GM19328 (cell line): Measurements from ENCODE around the gene ZNF613.
"Not testable (repeated sequence)": the region's sequence is repeated elsewhere in the genome, so short reads cannot be mapped to it uniquely, and the experiment has no call there.

ENCODE experiments used
- ATAC-seq: cut with Tn5 transposase; IDR thresholded peaks from one replicate; pipeline ENCODE4 v1.9.1; 2021; ENCODE audit warnings: mild to moderate bottlenecking, moderate library complexity; ENCODE audit not compliant: unreplicated experiment

Gene ZNF613

DNA sequence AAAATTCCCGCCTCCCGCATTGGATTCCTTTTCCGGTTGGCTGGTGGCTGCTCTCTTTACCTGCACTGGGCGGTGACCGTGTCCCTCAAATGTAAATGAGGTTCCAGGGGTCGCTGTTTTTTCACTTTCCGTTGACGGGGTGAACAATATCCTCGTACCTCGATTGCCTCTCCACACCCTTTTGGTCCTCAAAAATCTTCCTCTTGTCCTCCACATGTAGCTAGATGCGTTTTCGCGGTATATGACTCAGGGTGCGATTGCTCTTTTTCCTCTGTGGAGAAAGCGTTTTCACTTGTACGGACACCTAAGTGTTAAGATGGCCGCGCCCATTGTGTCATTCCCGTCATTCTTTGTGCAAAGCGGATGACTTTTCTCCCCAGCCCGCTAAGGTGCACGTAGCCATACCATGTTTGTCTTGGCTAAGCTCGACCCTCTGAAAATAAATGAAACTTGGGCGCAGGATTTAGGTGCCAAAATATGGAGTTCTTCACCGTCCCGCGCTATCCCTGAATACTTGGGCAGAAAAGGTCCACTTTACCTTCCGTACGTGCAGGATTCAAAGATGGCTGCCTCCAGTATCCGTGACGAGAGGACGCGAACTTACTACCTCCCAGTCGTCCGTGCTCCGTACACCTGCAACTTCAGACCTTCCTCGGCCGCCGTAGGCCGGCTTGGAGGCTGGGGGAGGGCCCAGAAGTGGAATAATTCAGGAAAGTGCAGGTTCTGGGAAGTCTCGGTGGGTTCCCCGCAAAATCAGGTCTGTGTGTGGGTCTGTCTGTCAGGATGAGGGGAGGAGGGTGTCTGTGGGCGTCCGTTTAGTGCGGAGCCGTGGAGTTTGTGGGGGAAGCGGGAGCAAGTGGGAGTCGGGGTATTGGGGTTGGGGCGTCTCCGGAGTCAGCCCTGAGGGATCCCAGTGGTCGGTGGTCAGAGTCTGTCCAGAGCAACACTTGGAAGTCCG is at the start of gene ZNF613:
ZNF613 (plus strand) TSS at position 689 of the 958 bp plus-strand sequence. CDS start 8,749 bp downstream, outside the sequence.
- ATAC-seq: peak; percentile 58

DNA sequence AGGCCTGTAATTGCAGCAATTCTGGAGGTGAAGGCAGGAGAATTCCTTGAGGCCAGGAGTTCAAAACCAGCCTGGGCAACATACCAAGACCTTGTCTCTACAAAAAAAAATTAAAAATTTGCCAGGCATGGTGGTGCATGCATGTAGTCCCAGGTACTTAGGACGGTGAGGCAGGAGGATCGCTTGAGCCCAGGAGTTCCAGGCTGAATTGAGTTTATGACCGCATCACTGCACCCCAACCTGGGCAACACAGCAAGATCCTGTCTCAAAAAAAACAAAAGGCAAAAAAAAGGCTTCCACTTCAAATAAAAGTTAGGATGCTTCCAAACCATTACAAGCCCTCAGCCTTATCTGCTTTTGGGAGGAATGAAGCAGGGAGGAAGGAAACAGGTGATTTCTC is 44.8 kb upstream of the ZNF613 start:
- no peak for ATAC-seq

DNA sequence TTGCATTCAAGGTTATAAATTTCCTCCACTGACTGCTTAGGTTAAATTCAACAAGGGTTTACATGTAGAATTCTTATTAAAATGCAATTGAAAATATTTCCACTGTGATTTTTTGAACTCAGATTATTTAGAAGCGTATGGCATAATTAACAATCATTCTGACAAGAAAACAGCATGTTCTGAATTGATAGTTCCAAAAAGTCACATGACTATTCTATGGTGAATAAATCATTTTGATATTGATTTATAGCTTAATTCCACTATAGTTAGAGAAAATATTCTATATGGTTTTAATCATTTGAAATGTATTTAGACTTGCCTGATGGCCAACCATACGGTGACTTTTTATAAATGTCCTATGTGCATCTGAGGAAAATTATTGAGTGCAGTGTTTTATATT is 42.6 kb upstream of the ZNF613 start:
- ATAC-seq: no peak

- no peak for ATAC-seq
These were observed 39.5 kb upstream of the ZNF613 start, which contains the start of gene ZNF577 for GRCh38 chr19:51887522-51888498. ZNF577 (minus strand) TSS chr19:51887951; CDS start chr19:51880382, 7,569 bp downstream.

- ATAC-seq: no peak
These were observed 37.3 kb upstream of the ZNF613 start for GRCh38 chr19:51889934-51890333.

DNA sequence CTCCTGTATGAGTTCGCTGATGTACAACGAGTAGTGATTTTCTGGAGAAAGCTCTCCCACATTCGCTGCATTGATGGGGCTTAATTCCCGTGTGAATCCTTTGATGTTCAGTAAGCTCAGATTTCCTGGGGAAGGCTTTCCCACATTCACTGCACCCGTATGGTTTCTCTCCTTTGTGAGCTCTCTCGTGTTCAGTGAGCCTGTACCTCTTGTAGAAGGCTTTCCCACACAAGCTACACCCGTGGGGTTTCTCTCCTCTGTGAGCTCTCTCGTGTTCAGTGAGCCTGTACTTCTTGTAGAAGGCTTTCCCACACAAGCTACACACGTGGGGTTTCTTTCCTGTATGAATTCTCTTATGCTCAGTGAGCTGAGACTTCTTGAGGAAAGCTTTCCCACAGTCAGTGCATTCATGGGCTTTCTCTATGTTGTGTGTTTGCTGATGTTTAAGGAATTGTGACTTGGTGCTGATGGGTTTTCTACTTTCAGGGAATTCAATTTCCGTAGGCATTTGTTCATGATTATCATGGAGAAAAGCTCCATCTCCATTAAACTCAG is 36.0 kb upstream of the ZNF613 start:
- ATAC-seq: no peak

- ATAC-seq: no peak
These were observed 25.4 kb upstream of the ZNF613 start for GRCh38 chr19:51901860-51902259.

GRCh38 chr19:51903192-51903591 is 24.1 kb upstream of the ZNF613 start:
- no peak for ATAC-seq

- ATAC-seq: no peak
These were observed 22.7 kb upstream of the ZNF613 start, which contains the start of gene ZNF649 for GRCh38 chr19:51904331-51905165. ZNF649 (minus strand) TSS chr19:51905017; CDS start chr19:51900107, 4,910 bp downstream.

- ATAC-seq: no peak
These were observed 22.1 kb upstream of the ZNF613 start for GRCh38 chr19:51905206-51905605.

- ATAC-seq: not testable (repeated sequence)
These were observed 21.6 kb upstream of the ZNF613 start for GRCh38 chr19:51905639-51906038.

DNA sequence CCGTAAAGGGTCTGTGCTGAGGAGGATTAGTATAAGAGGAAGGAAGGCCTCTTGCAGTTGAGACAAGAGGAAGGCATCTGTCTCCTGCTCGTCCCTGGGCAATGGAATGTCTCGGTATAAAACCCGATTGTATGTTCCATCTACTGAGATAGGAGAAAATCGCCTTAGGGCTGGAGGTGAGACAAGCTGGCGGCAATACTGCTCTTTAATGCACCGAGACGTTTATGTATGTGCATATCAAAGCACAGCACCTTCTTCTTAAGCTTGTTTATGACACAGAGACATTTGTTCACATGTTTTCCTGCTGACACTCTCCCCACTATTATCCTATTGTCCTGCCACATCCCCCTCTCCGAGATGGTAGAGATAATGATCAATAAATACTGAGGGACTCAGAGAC is 21.2 kb upstream of the ZNF613 start:
- ATAC-seq: not testable (repeated sequence)

DNA sequence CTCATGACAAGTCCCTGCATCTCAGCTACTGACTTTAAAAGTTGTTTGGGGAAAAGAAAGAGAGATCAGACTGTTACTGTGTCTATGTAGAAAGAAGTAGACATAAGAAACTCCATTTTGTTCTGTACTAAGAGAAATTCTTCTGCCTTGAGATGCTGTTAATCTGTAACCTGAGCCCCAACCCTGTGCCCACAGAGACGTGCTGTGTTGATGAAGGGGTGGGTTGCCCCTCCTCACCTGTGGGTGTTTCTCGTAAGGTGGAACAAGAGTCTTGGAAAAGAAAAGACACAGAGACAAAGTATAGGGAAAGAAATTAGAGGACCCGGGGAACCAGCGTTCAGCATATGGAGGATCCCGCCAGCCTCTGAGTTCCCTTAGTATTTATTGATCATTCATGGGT is 19.3 kb upstream of the ZNF613 start:
- ATAC-seq: not testable (repeated sequence)

GRCh38 chr19:51915324-51915867 is 11.9 kb upstream of the ZNF613 start:
- ATAC-seq: no peak

DNA sequence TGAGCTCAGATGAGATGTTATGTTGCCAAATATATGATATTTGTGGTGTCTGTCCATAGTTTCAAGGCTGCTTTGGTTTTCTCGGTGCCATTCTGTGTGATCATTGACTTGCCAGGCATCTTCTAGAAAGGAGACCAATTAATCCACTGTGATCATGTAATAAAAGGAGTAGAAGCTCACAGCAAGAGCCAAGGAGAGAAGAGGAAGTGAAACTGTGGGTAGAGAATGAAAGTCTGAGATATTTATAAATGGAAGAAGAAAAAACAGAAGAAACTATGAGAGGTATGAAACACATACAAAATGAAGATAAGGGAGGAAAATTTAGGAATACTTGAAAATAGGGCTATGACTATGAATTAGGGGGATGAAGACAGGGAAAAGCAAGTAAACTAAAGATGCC is 11.1 kb upstream of the ZNF613 start:
- ATAC-seq: no peak

DNA sequence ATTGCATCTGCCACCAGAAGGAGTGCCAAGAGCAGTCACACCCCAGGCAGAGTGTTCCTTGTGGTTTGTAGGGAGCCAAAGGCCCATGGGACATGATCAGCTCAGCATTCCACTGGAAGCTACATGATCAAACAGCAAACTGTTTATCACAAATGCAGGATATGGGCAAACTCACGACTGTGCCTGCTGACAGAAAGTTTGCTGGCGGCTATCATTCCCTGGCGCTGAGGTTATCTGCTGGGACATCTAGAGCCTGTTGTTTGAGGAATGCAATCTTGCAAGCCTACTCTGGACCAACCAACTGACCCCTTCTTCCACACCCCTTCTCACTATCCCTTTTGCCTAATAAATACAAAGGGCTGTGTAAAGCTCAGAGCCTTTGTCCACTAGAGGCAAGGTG is 7.7 kb upstream of the ZNF613 start:
- no peak for ATAC-seq

GRCh38 chr19:51921949-51922348 is 5.3 kb upstream of the ZNF613 start:
- ATAC-seq: no peak

DNA sequence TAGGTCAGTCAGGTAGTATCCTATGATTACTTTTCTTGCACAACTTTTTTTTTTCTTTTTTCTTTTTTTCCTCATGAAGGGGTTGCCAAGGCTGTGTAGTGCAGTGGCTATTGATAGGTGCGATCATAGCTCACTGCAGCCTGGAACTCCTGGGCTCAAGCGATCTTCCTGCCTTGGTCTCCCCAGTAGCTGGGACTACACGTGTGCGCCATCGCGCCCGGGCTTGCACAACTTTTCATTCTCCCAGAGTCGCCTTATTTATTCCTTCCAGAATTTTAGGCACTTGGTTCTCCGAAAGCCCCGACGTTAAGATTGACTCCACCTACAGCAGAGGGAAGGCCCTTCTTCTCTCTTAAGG is 867 bp upstream of the ZNF613 start:
- no peak for ATAC-seq

GRCh38 chr19:51927859-51928258 is 587 bp downstream of the ZNF613 start:
- no peak for ATAC-seq

- no peak for ATAC-seq
These were observed 4.6 kb downstream of the ZNF613 start for GRCh38 chr19:51931921-51932320.
